Iris pigment epithelial cell (primary cell): ENCODE measurements around the gene ENOX2.
"Not testable (repeated sequence)": the region's sequence is repeated elsewhere in the genome, so short reads cannot be mapped to it uniquely, and the experiment has no call there.

Experiments
- DNase-seq: peaks from one replicate; pipeline ENCODE4 v3.0.0-alpha.2; 2011; ENCODE audit warnings: low read depth

ENOX2 gene

GRCh38 chrX:130756233-130756632, 146.8 kb downstream of the ENOX2 start:
- DNase-seq: no peak

GRCh38 chrX:130754353-130754752, 148.7 kb downstream of the ENOX2 start:
- DNase-seq: no peak

- no peak for DNase-seq
These were observed 156.2 kb downstream of the ENOX2 start for GRCh38 chrX:130746709-130747342.

GRCh38 chrX:130746077-130746476, 156.9 kb downstream of the ENOX2 start:
- DNase-seq: no peak

GRCh38 chrX:130741584-130741983, 161.4 kb downstream of the ENOX2 start:
- no peak for DNase-seq

- no peak for DNase-seq
These were observed 161.9 kb downstream of the ENOX2 start for GRCh38 chrX:130741151-130741550.

- no peak for DNase-seq
These were observed 164.3 kb downstream of the ENOX2 start for GRCh38 chrX:130738638-130739195.

- DNase-seq: no peak
These were observed 168.3 kb downstream of the ENOX2 start for GRCh38 chrX:130734713-130735112.

- DNase-seq: peak; percentile 35
These were observed 174.8 kb downstream of the ENOX2 start for GRCh38 chrX:130728208-130728607.

- peak; percentile 77 for DNase-seq
These were observed 176.3 kb downstream of the ENOX2 start for GRCh38 chrX:130726661-130727060.

- no peak for DNase-seq
These were observed 177.5 kb downstream of the ENOX2 start for GRCh38 chrX:130725519-130725918.

- DNase-seq: no peak
These were observed 183.6 kb downstream of the ENOX2 start for GRCh38 chrX:130719413-130719812.

GRCh38 chrX:130718137-130718536, 184.9 kb downstream of the ENOX2 start:
- DNase-seq: no peak

GRCh38 chrX:130716781-130717413, 186.1 kb downstream of the ENOX2 start:
- DNase-seq: no peak

- no peak for DNase-seq
These were observed 186.7 kb downstream of the ENOX2 start for GRCh38 chrX:130716346-130716745.

GRCh38 chrX:130715299-130715698, 187.7 kb downstream of the ENOX2 start:
- DNase-seq: peak; percentile 50

GRCh38 chrX:130714665-130715064, 188.3 kb downstream of the ENOX2 start:
- DNase-seq: no peak

GRCh38 chrX:130714135-130714534, 188.9 kb downstream of the ENOX2 start:
- no peak for DNase-seq

- not testable (repeated sequence) for DNase-seq
These were observed 193.8 kb downstream of the ENOX2 start for GRCh38 chrX:130709178-130709577.

GRCh38 chrX:130705591-130705990, 197.4 kb downstream of the ENOX2 start:
- no peak for DNase-seq

GRCh38 chrX:130704053-130705038, 198.7 kb downstream of the ENOX2 start:
- peak; percentile 48 for DNase-seq
